Measurements from ENCODE around the gene HNRNPL. TPM values are rescaled to one million over a fixed set of nuclear protein-coding genes. Genes with fewer than 3 reads are reported as not detected.

The HNRNPL gene
- total RNA-seq, 1 experiment from 2014 or later, result 642 TPM

GRCh38 chr19:38812841-38813320 lies 36.9 kb downstream of the HNRNPL start, which contains the start of gene LGALS4:
Gene LGALS4 (minus strand): TSS chr19:38812945. CDS start chr19:38812886, 59 bp downstream.
- ChIA-PET POLR2A (ENCODE audit: low non-redundant PET) (no interaction called here), CTCF (no interaction called here)
- no peak within 1 kb of the TSS for H3K4me3 ChIP-seq (ENCODE audit: low read depth, low read length, poor library complexity, severe bottlenecking)
- H3K4me1 ChIP-seq (ENCODE audit: insufficient read depth, low read length, poor library complexity, severe bottlenecking), result no peaks in the 10 kb centered on the region
- peaks cover 6% of the 10 kb centered on the region for H3K36me3 ChIP-seq (ENCODE audit: insufficient read depth, low read length, poor library complexity, severe bottlenecking)
- TF ChIP-seq CTCF (conservative IDR thresholded peaks at IDR 0.05; ENCODE audit: low read depth, low read length), result no peak
- no peak for TF ChIP-seq EZH2 (IDR thresholded peaks at IDR 0.05; ENCODE audit: borderline replicate concordance, low read depth, low read length, poor library complexity, severe bottlenecking)
- no TSS peak for BruUV-seq (replicated peaks)
- H3K9me3 ChIP-seq (ENCODE audit: low read depth, low read length, poor library complexity, severe bottlenecking), result no peaks in the 10 kb centered on the region
- H3K27me3 ChIP-seq (replicated peaks; ENCODE audit: insufficient read depth, low read depth, low read length, poor library complexity), result no peaks in the 10 kb centered on the region
- intact Hi-C loops (cut with micrococcal nuclease; ENCODE audit: unreplicated experiment), result no loop called here
- H3K27ac ChIP-seq (ENCODE audit: low read depth, low read length, poor library complexity, severe bottlenecking), result no peak within 1 kb of the TSS
- DNase-seq (ENCODE audit: low spot score), result no peak

GRCh38 chr19:38812009-38812840 lies 37.6 kb downstream of the HNRNPL start:
- POLR2A ChIA-PET (ENCODE audit: low non-redundant PET), result no interaction called here
- no peaks in the 10 kb centered on the region for H3K27me3 ChIP-seq (replicated peaks; ENCODE audit: insufficient read depth, low read depth, low read length, poor library complexity)
- DNase-seq (ENCODE audit: low spot score), result no peak
- no peak overlapping the region for H3K4me3 ChIP-seq (ENCODE audit: low read depth, low read length, poor library complexity, severe bottlenecking)
- BruUV-seq (replicated peaks), result no TSS peak
- TF ChIP-seq EZH2 (IDR thresholded peaks at IDR 0.05; ENCODE audit: borderline replicate concordance, low read depth, low read length, poor library complexity, severe bottlenecking), result no peak
- no peak for TF ChIP-seq CTCF (conservative IDR thresholded peaks at IDR 0.05; ENCODE audit: low read depth, low read length)
- intact Hi-C loops (cut with micrococcal nuclease; ENCODE audit: unreplicated experiment), result no loop called here
- no peak overlapping the region for H3K27ac ChIP-seq (ENCODE audit: low read depth, low read length, poor library complexity, severe bottlenecking)
- peaks cover 6% of the 10 kb centered on the region for H3K36me3 ChIP-seq (ENCODE audit: insufficient read depth, low read length, poor library complexity, severe bottlenecking)
- no peaks in the 10 kb centered on the region for H3K4me1 ChIP-seq (ENCODE audit: insufficient read depth, low read length, poor library complexity, severe bottlenecking)
- H3K9me3 ChIP-seq (ENCODE audit: low read depth, low read length, poor library complexity, severe bottlenecking), result no peaks in the 10 kb centered on the region
- CTCF ChIA-PET, result no interaction called here

GRCh38 chr19:38809592-38810252 lies 40.1 kb downstream of the HNRNPL start:
- CTCF ChIA-PET, result no interaction called here
- no TSS peak for BruUV-seq (replicated peaks)
- Histone ChIP-seq H3K4me1 (ENCODE audit: insufficient read depth, low read length, poor library complexity, severe bottlenecking) (no peaks in the 10 kb centered on the region), H3K27ac (ENCODE audit: low read depth, low read length, poor library complexity, severe bottlenecking) (no peak overlapping the region), H3K27me3 (replicated peaks; ENCODE audit: insufficient read depth, low read depth, low read length, poor library complexity) (no peaks in the 10 kb centered on the region), H3K4me3 (ENCODE audit: low read depth, low read length, poor library complexity, severe bottlenecking) (no peak overlapping the region), H3K9me3 (ENCODE audit: low read depth, low read length, poor library complexity, severe bottlenecking) (no peaks in the 10 kb centered on the region), H3K36me3 (ENCODE audit: insufficient read depth, low read length, poor library complexity, severe bottlenecking) (no peaks in the 10 kb centered on the region)
- DNase-seq (ENCODE audit: low spot score), result no peak
- intact Hi-C loops (cut with micrococcal nuclease; ENCODE audit: unreplicated experiment), result no loop called here
- TF ChIP-seq CTCF (conservative IDR thresholded peaks at IDR 0.05; ENCODE audit: low read depth, low read length) (no peak), EZH2 (IDR thresholded peaks at IDR 0.05; ENCODE audit: borderline replicate concordance, low read depth, low read length, poor library complexity, severe bottlenecking) (no peak)
- POLR2A ChIA-PET (ENCODE audit: low non-redundant PET), result interaction anchor here (0.5 to 0.7 kb wide), 2 partner anchors 21 to 39 kb away, joined by 11 read pairs; no protein-coding TSS in a partner anchor

Data from A673 (cell line).